HEK293 (cell line): ENCODE results near the gene GSC2.

Source experiments
- BCL11A ChIP-seq: fragments of 450-650 bp; formaldehyde crosslinking; IDR thresholded peaks from 2 replicates; pipeline ENCODE4 v1.5.1; 2016; ENCODE audit warnings: low read depth, missing biosample characterization, missing genetic modification characterization
- HIC1 ChIP-seq: fragments of 450-650 bp; formaldehyde crosslinking; IDR thresholded peaks from 2 replicates; pipeline ENCODE4 v1.5.1; 2016; ENCODE audit warnings: missing biosample characterization, missing genetic modification characterization
- KLF9 ChIP-seq: fragments of 450-650 bp; formaldehyde crosslinking; IDR thresholded peaks from 2 replicates; pipeline ENCODE4 v1.5.1; 2016; ENCODE audit warnings: missing biosample characterization, missing genetic modification characterization, low read depth
- PBX3 ChIP-seq: sonication (generic); formaldehyde crosslinking; IDR thresholded peaks from 2 replicates; pipeline ENCODE4 v1.8.1; 2022; ENCODE audit warnings: mild to moderate bottlenecking, moderate library complexity, missing genetic modification reagents
- PRDM4 ChIP-seq: fragments of 450-650 bp; formaldehyde crosslinking; IDR thresholded peaks from 2 replicates; pipeline ENCODE4 v1.5.1; 2017; ENCODE audit warnings: missing biosample characterization, missing genetic modification characterization
- SETDB1 ChIP-seq: IDR thresholded peaks from one replicate; pipeline ENCODE4 v1.6.1; 2017; ENCODE audit warnings: mild to moderate bottlenecking, low read length, moderate library complexity, mixed read lengths; ENCODE audit not compliant: insufficient read length
- ZBTB20 ChIP-seq: fragments of 450-650 bp; formaldehyde crosslinking; IDR thresholded peaks from 2 replicates; pipeline ENCODE4 v1.5.1; 2016; ENCODE audit warnings: missing biosample characterization, missing genetic modification characterization
- ZIC2 ChIP-seq: fragments of 450-650 bp; formaldehyde crosslinking; IDR thresholded peaks from 2 replicates; pipeline ENCODE4 v1.5.1; 2016; ENCODE audit warnings: missing biosample characterization, missing genetic modification characterization
- ZNF169 ChIP-seq: fragments of 450-650 bp; formaldehyde crosslinking; IDR thresholded peaks from 2 replicates; pipeline ENCODE4 v1.5.1; 2016; ENCODE audit warnings: missing biosample characterization, missing genetic modification characterization
- ZNF175 ChIP-seq: fragments of 450-650 bp; formaldehyde crosslinking; IDR thresholded peaks from 2 replicates; pipeline ENCODE4 v1.5.1; 2016; ENCODE audit warnings: missing biosample characterization, missing genetic modification characterization
- ZNF18 ChIP-seq: fragments of 450-650 bp; formaldehyde crosslinking; IDR thresholded peaks from 2 replicates; pipeline ENCODE4 v1.5.1; 2016; ENCODE audit warnings: missing biosample characterization, missing genetic modification characterization
- ZNF473 ChIP-seq: fragments of 450-650 bp; formaldehyde crosslinking; IDR thresholded peaks from 2 replicates; pipeline ENCODE4 v1.5.1; 2017; ENCODE audit warnings: missing biosample characterization, missing genetic modification characterization
- ZNF48 ChIP-seq: fragments of 450-650 bp; formaldehyde crosslinking; IDR thresholded peaks from 2 replicates; pipeline ENCODE4 v1.5.1; 2016; ENCODE audit warnings: missing biosample characterization, missing genetic modification characterization
- ZNF530 ChIP-seq: fragments of 450-650 bp; formaldehyde crosslinking; IDR thresholded peaks from 2 replicates; pipeline ENCODE4 v1.5.1; 2016; ENCODE audit warnings: low read depth, missing biosample characterization, missing genetic modification characterization
- ZNF548 ChIP-seq: fragments of 450-650 bp; formaldehyde crosslinking; IDR thresholded peaks from 2 replicates; pipeline ENCODE4 v1.5.1; 2016; ENCODE audit warnings: missing biosample characterization, missing genetic modification characterization
- ZNF561 ChIP-seq: fragments of 450-650 bp; IDR thresholded peaks from 2 replicates; pipeline ENCODE4 v1.5.1; 2018; ENCODE audit warnings: missing biosample characterization, missing genetic modification characterization, borderline replicate concordance
- ZNF624 ChIP-seq: fragments of 450-650 bp; formaldehyde crosslinking; IDR thresholded peaks from 2 replicates; pipeline ENCODE4 v1.5.1; 2017; ENCODE audit warnings: missing biosample characterization, missing genetic modification characterization
- ZNF785 ChIP-seq: fragments of 450-650 bp; formaldehyde crosslinking; IDR thresholded peaks from 2 replicates; pipeline ENCODE4 v1.5.1; 2016; ENCODE audit warnings: missing biosample characterization, missing genetic modification characterization

The GSC2 gene

GRCh38 chr22:19178065-19178656 lies 28.1 kb upstream of the GSC2 start (continued):
- TF ChIP-seq ZNF530 (tag by site-specific recombination) (no peak), PBX3 (CRISPR knock-in tag) (peak; percentile 21; the same call in 1 of the 2 replicates), PRDM4 (tag by site-specific recombination) (no peak), ZNF785 (tag by site-specific recombination) (no peak), ZNF48 (tag by site-specific recombination) (no peak), ZNF548 (tag by site-specific recombination) (no peak), ZNF561 (tag by site-specific recombination) (peak; percentile 69; the same call in 1 of the 2 replicates), ZNF18 (tag by site-specific recombination) (no peak), ZNF175 (tag by site-specific recombination) (no peak), HIC1 (tag by site-specific recombination) (peak; percentile 55; the same call in 1 of the 2 replicates), ZIC2 (tag by site-specific recombination) (peak; percentile 81), ZNF624 (tag by site-specific recombination) (no peak), SETDB1 (no peak), KLF9 (tag by site-specific recombination) (peak; percentile 75; the same call in 1 of the 2 replicates), ZNF473 (tag by site-specific recombination) (no peak), ZBTB20 (tag by site-specific recombination) (peak; percentile 68), BCL11A (tag by site-specific recombination) (no peak), ZNF169 (no peak)
- TF ChIP-seq, all 188 proteins: peak for 28
